Regular cardiac myocyte (primary cell): ENCODE data around the gene PMM2. TPM values are rescaled to one million over a fixed set of nuclear protein-coding genes. Genes with fewer than 3 reads are reported as not detected.

Experiments
- total RNA-seq: library from RNA; depleted of rRNA; stranded (reverse); fragments of >200 nt; gene quantifications from 2 replicates; pipeline ENCODE4 v1.2.3, GENCODE V29; 2014

PMM2 gene
- total RNA-seq, result 22.3 and 24.2 TPM in 2 replicates

DNA sequence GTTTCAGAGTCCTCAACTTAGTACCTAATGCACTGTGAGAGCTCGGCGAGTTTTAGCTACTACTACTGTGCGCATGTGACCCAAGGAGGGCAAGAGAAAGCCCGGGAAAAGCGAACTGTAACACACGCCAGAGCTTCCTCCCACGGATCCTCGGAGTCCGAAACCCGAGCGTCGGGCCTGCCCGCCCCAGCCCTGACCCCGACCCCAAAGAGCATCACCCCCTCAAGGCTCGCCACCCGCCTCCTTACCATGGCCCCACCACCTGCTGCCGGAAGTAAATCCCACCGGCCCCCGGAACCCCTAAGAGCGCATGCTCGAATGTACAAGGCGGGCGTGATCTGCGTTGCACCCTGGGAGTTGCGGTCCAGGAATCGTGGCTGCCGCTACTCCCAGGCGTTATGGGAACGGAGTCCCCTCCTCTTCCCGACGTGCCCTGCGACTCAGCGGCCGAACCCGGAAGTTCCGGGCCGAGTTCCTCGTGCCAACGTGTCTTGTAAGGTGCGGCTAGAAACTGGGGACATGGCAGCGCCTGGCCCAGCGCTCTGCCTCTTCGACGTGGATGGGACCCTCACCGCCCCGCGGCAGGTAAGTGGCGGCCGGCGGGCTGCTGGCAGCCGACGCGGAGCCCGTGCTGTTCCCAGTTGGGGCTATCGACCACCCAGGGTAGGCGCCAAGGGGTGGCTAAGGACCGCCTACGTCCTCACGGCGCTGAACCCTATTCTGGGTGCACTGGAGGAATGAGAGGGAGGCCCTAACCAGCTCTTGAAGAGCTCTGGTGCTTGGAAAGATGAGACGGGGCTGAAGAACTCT, at the start of gene PMM2, which contains the start of gene TMEM186:
Gene PMM2 (plus strand): TSS at position 476 of the 810 bp plus-strand sequence. CDS start 44 bp downstream, at position 520.
Gene TMEM186 (minus strand): TSS at position 276 of the 810 bp plus-strand sequence. CDS start 25 bp downstream, at position 251.

DNA sequence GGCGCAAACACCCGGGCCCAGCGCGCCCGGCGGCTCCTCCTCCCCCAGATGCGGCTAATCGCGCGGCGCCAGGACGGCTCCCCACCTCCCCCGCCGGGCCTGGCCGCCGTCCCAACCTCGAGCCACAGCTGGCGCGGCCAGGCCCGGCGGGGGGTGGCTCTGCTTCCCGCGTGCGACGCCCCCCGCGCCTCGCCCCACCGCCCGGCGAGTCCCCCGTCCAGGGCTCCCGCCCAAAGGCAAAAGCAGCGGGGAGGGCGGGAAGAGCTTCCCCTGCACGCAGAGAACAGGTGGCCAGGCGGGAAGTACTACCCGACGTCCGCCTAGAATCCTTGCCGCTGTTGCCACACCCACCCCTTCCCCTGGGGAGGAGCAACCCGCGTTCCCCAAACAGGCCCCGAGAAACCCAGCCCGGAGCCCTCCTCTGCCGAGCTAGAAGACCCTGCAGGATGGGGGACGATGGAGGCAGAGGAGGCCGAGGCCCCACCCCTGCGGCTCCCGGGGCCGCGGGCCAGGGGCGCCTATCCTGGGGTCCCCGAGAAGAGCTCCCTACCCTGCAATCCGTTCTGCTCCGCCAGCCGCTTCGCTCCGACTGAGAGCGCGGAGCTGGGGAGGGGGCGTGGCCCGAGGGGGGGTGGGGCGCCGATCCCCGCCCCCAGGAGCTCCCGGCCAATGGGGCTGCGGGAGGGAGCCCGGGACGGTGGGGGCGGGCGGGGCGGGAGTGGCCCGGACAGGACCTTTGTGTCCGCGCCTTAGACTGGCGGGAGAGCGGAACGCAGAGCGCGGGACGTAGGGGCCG, 71.0 kb downstream of the PMM2 start, which contains the start of gene CARHSP1:
Gene CARHSP1 (minus strand): TSS at position 591 of the 796 bp plus-strand sequence. CDS start 9,678 bp downstream, outside the sequence.

DNA sequence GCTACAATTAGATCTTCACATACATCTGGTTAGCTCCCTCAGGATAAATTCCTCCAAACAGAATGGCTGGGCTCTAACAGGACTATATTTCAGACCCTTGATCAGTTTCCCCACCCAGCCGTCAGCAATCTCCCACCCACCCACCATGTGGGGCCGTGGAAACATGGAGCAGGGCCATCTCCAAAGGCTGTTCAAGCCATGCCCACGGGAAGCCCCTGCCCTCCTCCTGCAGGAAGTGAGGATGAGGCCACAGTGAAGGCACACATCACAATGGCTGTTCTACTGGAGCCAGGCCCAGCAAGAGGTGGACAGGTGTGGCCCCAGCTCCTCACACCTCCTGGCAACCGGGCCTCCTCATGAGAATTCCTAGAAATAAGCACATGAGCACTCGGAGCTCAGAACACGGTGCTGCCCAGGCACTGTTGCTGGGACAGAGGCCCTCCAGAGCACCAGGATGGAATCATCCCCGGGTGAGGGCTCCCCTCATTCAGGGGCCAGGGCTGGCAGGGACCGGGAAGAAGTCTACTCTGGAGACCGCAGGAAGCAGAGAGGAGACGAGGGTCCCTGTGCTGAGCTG, 84.5 kb downstream of the PMM2 start, which contains the start of gene LITAFD:
Gene LITAFD (plus strand): TSS at position 311 of the 577 bp plus-strand sequence. CDS start 2,005 bp downstream, outside the sequence.

Other genes starting within 250 kb of the PMM2 start
- not detected in 2 replicates for gene TMEM114, start 207.3 kb upstream of the PMM2 start, total RNA-seq
- 26.3 and 26.5 TPM in 2 replicates for gene METTL22, start 176.1 kb upstream of the PMM2 start, total RNA-seq
- 1.9 and 3.4 TPM in 2 replicates for gene ABAT, start 123.2 kb upstream of the PMM2 start, total RNA-seq
- 5.6 and 10.7 TPM in 2 replicates for gene TMEM186, start 200 bp upstream of the PMM2 start, total RNA-seq
- gene CARHSP1, start 71.2 kb downstream of the PMM2 start, total RNA-seq, result 121 and 124 TPM in 2 replicates
- gene LITAFD, start 84.5 kb downstream of the PMM2 start, total RNA-seq, result not detected in 2 replicates
- 47.1 and 77.5 TPM in 2 replicates for gene USP7, start 166.1 kb downstream of the PMM2 start, total RNA-seq